Astrocyte (in vitro differentiated cells and primary cell): ENCODE measurements around the gene PRMT9. TPM values are rescaled to one million over a fixed set of nuclear protein-coding genes. Genes with fewer than 3 reads are reported as not detected.

Experiments
- DNase-seq: peaks from one replicate; pipeline ENCODE4 v3.0.0-alpha.2; 2010; ENCODE audit warnings: low read depth
- FAIRE-seq: peaks from 2 replicates; lab custom pipeline; 2011; peaks lifted over from hg19 to GRCh38; lab: Jason Lieb, UNC
- H2AFZ ChIP-seq: 2 replicates; pipeline ENCODE4 v1.6.0; 2012; ENCODE audit warnings: low read depth, low read length, inconsistent platforms
- H3K27ac ChIP-seq: 2 replicates; pipeline ENCODE4 v1.5.1; 2011; ENCODE audit warnings: low read depth, low read length, inconsistent platforms
- H3K27me3 ChIP-seq: 2 replicates; pipeline ENCODE4 v1.6.0; 2011; ENCODE audit warnings: low read length, inconsistent platforms; ENCODE audit not compliant: insufficient read depth
- H3K36me3 ChIP-seq: 2 replicates; pipeline ENCODE4 v1.5.1; 2011; ENCODE audit warnings: low read length, inconsistent platforms; ENCODE audit not compliant: insufficient read depth
- H3K4me1 ChIP-seq: 2 replicates; pipeline ENCODE4 v1.5.1; 2011; ENCODE audit warnings: low read length, inconsistent platforms; ENCODE audit not compliant: insufficient read depth
- H3K4me2 ChIP-seq: 2 replicates; pipeline ENCODE4 v1.6.0; 2012; ENCODE audit warnings: low read length, inconsistent platforms
- H3K4me3 ChIP-seq: 2 replicates; pipeline ENCODE4 v1.5.1; 2011; ENCODE audit warnings: low read depth, mild to moderate bottlenecking, low read length, inconsistent platforms; ENCODE audit not compliant: insufficient read depth
- H3K79me2 ChIP-seq: 2 replicates; pipeline ENCODE4 v1.6.0; 2012; ENCODE audit warnings: mild to moderate bottlenecking, low read length, inconsistent platforms; ENCODE audit not compliant: insufficient read depth
- H3K9ac ChIP-seq: 2 replicates; pipeline ENCODE4 v1.6.0; 2012; ENCODE audit warnings: mild to moderate bottlenecking, low read length, inconsistent platforms
- H3K9me3 ChIP-seq: 2 replicates; pipeline ENCODE4 v1.5.1; 2012; ENCODE audit warnings: low read depth, mild to moderate bottlenecking, low read length, inconsistent platforms; ENCODE audit not compliant: insufficient read depth
- H4K20me1 ChIP-seq: 2 replicates; pipeline ENCODE4 v1.6.0; 2012; ENCODE audit warnings: low read length, inconsistent platforms; ENCODE audit not compliant: insufficient read depth
- H3K27ac Mint-ChIP-seq: one replicate; pipeline ENCODE4 v1.8.0; 2021; ENCODE audit warnings: mild to moderate bottlenecking, mixed read lengths; ENCODE audit not compliant: unreplicated experiment
- H3K27me3 Mint-ChIP-seq: one replicate; pipeline ENCODE4 v1.8.0; 2021; ENCODE audit warnings: low read depth, mixed read lengths; ENCODE audit not compliant: unreplicated experiment
- H3K36me3 Mint-ChIP-seq: one replicate; pipeline ENCODE4 v1.8.0; 2021; ENCODE audit warnings: low read depth, mixed read lengths; ENCODE audit not compliant: unreplicated experiment
- H3K4me1 Mint-ChIP-seq: one replicate; pipeline ENCODE4 v1.8.0; 2021; ENCODE audit warnings: low read depth, mixed read lengths; ENCODE audit not compliant: unreplicated experiment
- H3K4me3 Mint-ChIP-seq: one replicate; pipeline ENCODE4 v1.8.0; 2021; ENCODE audit warnings: mild to moderate bottlenecking, moderate library complexity, mixed read lengths; ENCODE audit not compliant: unreplicated experiment
- H3K9me3 Mint-ChIP-seq: one replicate; pipeline ENCODE4 v1.8.0; 2021; ENCODE audit warnings: mild to moderate bottlenecking, mixed read lengths; ENCODE audit not compliant: unreplicated experiment
- EZH2 ChIP-seq: IDR thresholded peaks from 2 replicates; pipeline ENCODE4 v1.6.1; 2012; ENCODE audit warnings: mild to moderate bottlenecking, low read length, inconsistent platforms; ENCODE audit not compliant: insufficient read depth
- total RNA-seq: library from RNA; stranded (reverse); gene quantifications from 2 replicates; pipeline ENCODE4 v1.2.1, GENCODE V29; 2021
- TF ChIP-seq, protein P1 (sequence below): IDR thresholded peaks from 2 replicates; pipeline ENCODE4 v1.5.1; 2011; ENCODE audit warnings: low read depth, mild to moderate bottlenecking, inconsistent platforms, low read length, moderate library complexity; ENCODE audit not compliant: insufficient read depth

Gene PRMT9
- total RNA-seq, 1 donor from 2014 or later = 8.4 TPM

DNA sequence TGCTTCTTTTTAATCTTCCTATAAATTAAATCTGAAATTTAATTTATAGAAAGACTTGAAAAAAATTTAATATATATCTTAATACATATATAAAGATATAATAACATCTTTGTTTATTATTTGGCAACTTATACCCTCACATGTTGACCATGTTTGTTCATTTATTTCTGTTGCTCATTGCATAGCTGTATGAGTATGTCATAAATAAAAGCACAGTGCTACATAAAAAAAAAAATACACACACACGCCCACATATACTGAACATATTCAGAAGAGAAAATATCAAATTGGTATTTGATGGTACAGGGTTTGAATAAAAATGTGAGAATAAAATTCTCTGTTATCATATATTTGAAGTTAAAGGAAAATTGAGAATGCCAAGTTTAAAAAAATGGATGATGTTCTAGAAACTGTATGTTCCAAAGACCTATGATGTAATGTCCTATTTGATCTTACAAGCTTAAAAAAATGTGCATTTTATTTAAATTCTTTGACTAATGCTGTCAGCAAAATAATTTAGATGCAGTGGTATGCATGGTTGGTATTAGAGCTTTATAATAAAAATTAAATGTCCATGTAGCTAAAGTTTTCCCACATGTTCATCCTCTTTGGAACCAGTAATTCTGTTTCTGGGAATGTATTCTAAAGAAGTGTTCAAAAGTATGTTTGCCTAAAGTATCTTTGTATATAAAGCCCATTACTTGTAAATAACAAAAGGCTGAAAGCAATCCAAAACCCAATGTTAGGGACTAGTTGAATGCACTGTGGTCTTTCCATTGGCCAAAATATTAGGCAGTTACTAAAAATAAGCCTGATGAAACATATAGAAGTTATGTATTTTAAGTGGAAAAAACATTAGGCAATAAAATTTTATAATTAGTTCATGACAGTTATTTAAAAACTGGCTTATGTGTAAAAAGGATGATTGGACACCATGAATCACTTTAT is 53.9 kb downstream of the PRMT9 start:
- Histone ChIP-seq H3K9me3 (no peaks in the 10 kb centered on the region), H2AFZ (no peak overlapping the region), H3K4me2 (no peak overlapping the region), H3K4me1 (no peaks in the 10 kb centered on the region), H3K27ac (no peak overlapping the region), H3K36me3 (peaks cover 38% of the 10 kb centered on the region), H3K27me3 (no peaks in the 10 kb centered on the region), H3K9ac (no peak overlapping the region), H4K20me1 (no peaks in the 10 kb centered on the region), H3K79me2 (no peaks in the 10 kb centered on the region), H3K4me3 (no peak overlapping the region)
- no peak for TF ChIP-seq EZH2
- TF ChIP-seq, protein P1, sequence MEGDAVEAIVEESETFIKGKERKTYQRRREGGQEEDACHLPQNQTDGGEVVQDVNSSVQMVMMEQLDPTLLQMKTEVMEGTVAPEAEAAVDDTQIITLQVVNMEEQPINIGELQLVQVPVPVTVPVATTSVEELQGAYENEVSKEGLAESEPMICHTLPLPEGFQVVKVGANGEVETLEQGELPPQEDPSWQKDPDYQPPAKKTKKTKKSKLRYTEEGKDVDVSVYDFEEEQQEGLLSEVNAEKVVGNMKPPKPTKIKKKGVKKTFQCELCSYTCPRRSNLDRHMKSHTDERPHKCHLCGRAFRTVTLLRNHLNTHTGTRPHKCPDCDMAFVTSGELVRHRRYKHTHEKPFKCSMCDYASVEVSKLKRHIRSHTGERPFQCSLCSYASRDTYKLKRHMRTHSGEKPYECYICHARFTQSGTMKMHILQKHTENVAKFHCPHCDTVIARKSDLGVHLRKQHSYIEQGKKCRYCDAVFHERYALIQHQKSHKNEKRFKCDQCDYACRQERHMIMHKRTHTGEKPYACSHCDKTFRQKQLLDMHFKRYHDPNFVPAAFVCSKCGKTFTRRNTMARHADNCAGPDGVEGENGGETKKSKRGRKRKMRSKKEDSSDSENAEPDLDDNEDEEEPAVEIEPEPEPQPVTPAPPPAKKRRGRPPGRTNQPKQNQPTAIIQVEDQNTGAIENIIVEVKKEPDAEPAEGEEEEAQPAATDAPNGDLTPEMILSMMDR = no peak
- no peak overlapping the region for H3K4me3 Mint-ChIP-seq
- H3K4me1 Mint-ChIP-seq = no peaks in the 10 kb centered on the region
- peaks cover 23% of the 10 kb centered on the region for H3K36me3 Mint-ChIP-seq
- H3K27ac Mint-ChIP-seq = no peak overlapping the region
- FAIRE-seq (no peak), DNase-seq (no peak)
- H3K9me3 Mint-ChIP-seq = no peaks in the 10 kb centered on the region
- H3K27me3 Mint-ChIP-seq = no peaks in the 10 kb centered on the region

DNA sequence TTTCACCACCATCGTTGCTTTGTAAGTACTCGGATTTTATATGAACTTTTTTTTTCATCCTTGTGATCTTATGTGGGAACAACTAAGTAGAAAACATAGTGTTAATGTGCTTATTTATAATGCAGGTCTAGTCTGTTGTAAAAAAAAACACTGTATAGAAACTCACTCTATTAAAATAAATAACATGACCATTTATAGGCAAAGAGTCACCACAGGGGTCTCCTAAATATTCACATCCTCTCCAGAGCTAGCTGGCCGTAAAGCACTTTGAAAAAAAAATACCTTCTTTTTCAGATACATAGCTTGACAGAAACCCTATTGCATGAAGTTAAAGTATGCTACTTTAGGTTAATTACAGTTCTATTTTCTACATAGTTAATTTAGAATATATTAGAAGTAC is 55.5 kb downstream of the PRMT9 start:
- Histone ChIP-seq H3K4me1 (no peaks in the 10 kb centered on the region), H3K79me2 (no peaks in the 10 kb centered on the region), H3K4me3 (no peak overlapping the region), H2AFZ (no peak overlapping the region), H3K9ac (no peak overlapping the region), H3K27me3 (no peaks in the 10 kb centered on the region), H3K9me3 (no peaks in the 10 kb centered on the region), H3K27ac (no peak overlapping the region), H3K36me3 (peaks cover 33% of the 10 kb centered on the region), H4K20me1 (no peaks in the 10 kb centered on the region), H3K4me2 (no peak overlapping the region)
- TF ChIP-seq, protein P1 = no peak
- no peak for TF ChIP-seq EZH2
- H3K4me1 Mint-ChIP-seq = no peaks in the 10 kb centered on the region
- no peak for FAIRE-seq
- no peak overlapping the region for H3K4me3 Mint-ChIP-seq
- no peak for DNase-seq
- H3K36me3 Mint-ChIP-seq = peaks cover 13% of the 10 kb centered on the region
- H3K27ac Mint-ChIP-seq = no peak overlapping the region
- H3K27me3 Mint-ChIP-seq = no peaks in the 10 kb centered on the region
- no peaks in the 10 kb centered on the region for H3K9me3 Mint-ChIP-seq

DNA sequence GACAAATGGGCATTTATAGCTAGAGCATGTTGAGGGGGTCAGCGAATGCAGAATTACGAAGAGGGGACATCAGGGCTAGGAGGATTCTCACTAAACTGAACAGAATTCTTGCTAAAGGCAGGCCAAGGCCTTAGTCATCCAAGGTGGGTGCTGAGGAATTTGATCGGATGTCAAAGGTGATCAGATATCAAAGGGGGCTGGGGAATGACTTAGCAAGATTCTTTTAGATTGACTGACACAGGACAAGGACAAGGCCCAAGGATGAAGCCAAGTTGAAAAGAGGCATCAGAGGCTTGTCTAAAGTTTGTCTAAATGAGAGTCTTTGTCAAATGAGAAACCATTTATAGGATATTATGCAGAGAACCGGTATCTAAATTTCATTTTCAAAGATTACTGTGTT is 57.1 kb downstream of the PRMT9 start:
- Histone ChIP-seq H3K4me3 (no peak overlapping the region), H3K9me3 (no peaks in the 10 kb centered on the region), H3K9ac (no peak overlapping the region), H3K4me2 (no peak overlapping the region), H3K79me2 (peaks cover 9% of the 10 kb centered on the region), H3K36me3 (peaks cover 29% of the 10 kb centered on the region), H3K27me3 (no peaks in the 10 kb centered on the region), H3K4me1 (no peaks in the 10 kb centered on the region), H2AFZ (no peak overlapping the region), H3K27ac (no peak overlapping the region), H4K20me1 (no peaks in the 10 kb centered on the region)
- no peak overlapping the region for H3K4me3 Mint-ChIP-seq
- no peak overlapping the region for H3K27ac Mint-ChIP-seq
- DNase-seq (no peak), FAIRE-seq (no peak)
- no peaks in the 10 kb centered on the region for H3K4me1 Mint-ChIP-seq
- H3K27me3 Mint-ChIP-seq = no peaks in the 10 kb centered on the region
- H3K9me3 Mint-ChIP-seq = no peaks in the 10 kb centered on the region
- H3K36me3 Mint-ChIP-seq = peaks cover 10% of the 10 kb centered on the region
- no peak for TF ChIP-seq EZH2
- TF ChIP-seq, protein P1 = no peak
